NCI-H2171 treated with DMSO at 0.1 percent for 48 hours (cell line): ENCODE measurements around the gene HOXD4.

Experiments
- DNase-seq: peaks from one replicate; lab custom pipeline; 2025; lab: John Stamatoyannopoulos, UW

Gene HOXD4

GRCh38 chr2:176126929-176127773 lies 24.2 kb upstream of the HOXD4 start:
- DNase-seq, result peak; percentile 57

GRCh38 chr2:176127774-176128072 lies 23.6 kb upstream of the HOXD4 start:
- DNase-seq, result no peak

- no peak for DNase-seq
Observed at GRCh38 chr2:176128172-176128981, 23.0 kb upstream of the HOXD4 start.

- DNase-seq, result peak; percentile 62
Observed at GRCh38 chr2:176128982-176129796, 22.2 kb upstream of the HOXD4 start, which contains the start of gene HOXD8. TSS of gene HOXD8 (plus strand) at chr2:176129705. CDS start at chr2:176130367, 662 bp downstream.

GRCh38 chr2:176129813-176130146 lies 21.6 kb upstream of the HOXD4 start:
- DNase-seq, result no peak

GRCh38 chr2:176130147-176130956 lies 21.0 kb upstream of the HOXD4 start:
- DNase-seq, result peak; percentile 65

GRCh38 chr2:176130957-176131847 lies 20.1 kb upstream of the HOXD4 start:
- DNase-seq, result no peak

- no peak for DNase-seq
Observed at GRCh38 chr2:176131848-176132158, 19.5 kb upstream of the HOXD4 start.

- DNase-seq, result no peak
Observed at GRCh38 chr2:176132205-176133171, 18.9 kb upstream of the HOXD4 start.

GRCh38 chr2:176133389-176133788 lies 18.0 kb upstream of the HOXD4 start:
- no peak for DNase-seq

- no peak for DNase-seq
Observed at GRCh38 chr2:176134035-176134434, 17.3 kb upstream of the HOXD4 start.

- peak; percentile 29 for DNase-seq
Observed at GRCh38 chr2:176135035-176135440, 16.3 kb upstream of the HOXD4 start.

- DNase-seq, result no peak
Observed at GRCh38 chr2:176136374-176137251, 14.7 kb upstream of the HOXD4 start.

- no peak for DNase-seq
Observed at GRCh38 chr2:176137252-176137580, 14.1 kb upstream of the HOXD4 start.

GRCh38 chr2:176137906-176138305 lies 13.4 kb upstream of the HOXD4 start:
- DNase-seq, result no peak

GRCh38 chr2:176138526-176138922 lies 12.8 kb upstream of the HOXD4 start:
- DNase-seq, result no peak

- no peak for DNase-seq
Observed at GRCh38 chr2:176138923-176139660, 12.3 kb upstream of the HOXD4 start.
